Activated T-cell treated with anti-CD3 and anti-CD28 coated beads, Interleukin-2, amount 50 U/mL, for 1 hour (primary cell): Measurements from ENCODE around the gene RAB14.

Source experiments
- DNase-seq: peaks from one replicate; pipeline ENCODE4 v3.0.0-alpha.2; 2020

The RAB14 gene

GRCh38 chr9:121201738-121202533, at the start of gene RAB14:
Gene RAB14 (minus strand): TSS chr9:121201869. CDS start chr9:121193412, 8,457 bp downstream.
- peak; percentile 100 for DNase-seq

GRCh38 chr9:121249563-121249962, 47.9 kb upstream of the RAB14 start:
- no peak for DNase-seq

- DNase-seq = no peak
Measured at GRCh38 chr9:121246821-121247561, 45.3 kb upstream of the RAB14 start.

GRCh38 chr9:121242959-121243346, 41.3 kb upstream of the RAB14 start:
- no peak for DNase-seq

- no peak for DNase-seq
Measured at GRCh38 chr9:121242219-121242958, 40.7 kb upstream of the RAB14 start.

- no peak for DNase-seq
Measured at GRCh38 chr9:121240472-121241135, 38.9 kb upstream of the RAB14 start.

- DNase-seq = no peak
Measured at GRCh38 chr9:121239851-121240250, 38.2 kb upstream of the RAB14 start.

- DNase-seq = no peak
Measured at GRCh38 chr9:121239071-121239470, 37.4 kb upstream of the RAB14 start.

GRCh38 chr9:121237916-121238315, 36.2 kb upstream of the RAB14 start:
- DNase-seq = no peak

- no peak for DNase-seq
Measured at GRCh38 chr9:121235512-121235911, 33.8 kb upstream of the RAB14 start.

- DNase-seq = no peak
Measured at GRCh38 chr9:121234832-121235161, 33.1 kb upstream of the RAB14 start.

- no peak for DNase-seq
Measured at GRCh38 chr9:121233906-121234831, 32.5 kb upstream of the RAB14 start.

GRCh38 chr9:121232251-121232650, 30.6 kb upstream of the RAB14 start:
- DNase-seq = no peak

GRCh38 chr9:121230256-121230655, 28.6 kb upstream of the RAB14 start:
- no peak for DNase-seq

- DNase-seq = no peak
Measured at GRCh38 chr9:121227862-121228261, 26.2 kb upstream of the RAB14 start.

GRCh38 chr9:121226175-121226574, 24.5 kb upstream of the RAB14 start:
- DNase-seq = no peak

- DNase-seq = no peak
Measured at GRCh38 chr9:121225240-121225639, 23.6 kb upstream of the RAB14 start.

- DNase-seq = no peak
Measured at GRCh38 chr9:121222524-121223171, 21.0 kb upstream of the RAB14 start.

GRCh38 chr9:121221664-121222055, 20.0 kb upstream of the RAB14 start:
- DNase-seq = no peak

- DNase-seq = no peak
Measured at GRCh38 chr9:121220996-121221663, 19.5 kb upstream of the RAB14 start.

GRCh38 chr9:121219530-121219929, 17.9 kb upstream of the RAB14 start:
- no peak for DNase-seq
